ENCODE measurements around the gene ID3.

Gene ID3

GRCh38 chr1:23524163-23524562 is 35.1 kb downstream of the ID3 start:
- no peak for FAIRE-seq
- no peak for DNase-seq (ENCODE audit: insufficient read length, low spot score)
- no peak for TF ChIP-seq CTCF (IDR thresholded peaks at IDR 0.05; ENCODE audit: insufficient read depth, missing control alignments)

GRCh38 chr1:23522244-23522982 is 36.9 kb downstream of the ID3 start:
- TF ChIP-seq CTCF (IDR thresholded peaks at IDR 0.05; ENCODE audit: insufficient read depth, missing control alignments): no peak
- FAIRE-seq: no peak
- no peak for DNase-seq (ENCODE audit: insufficient read length, low spot score)

- DNase-seq (ENCODE audit: insufficient read length, low spot score) (no peak), FAIRE-seq (no peak)
- TF ChIP-seq CTCF (IDR thresholded peaks at IDR 0.05; ENCODE audit: insufficient read depth, missing control alignments): no peak
These were observed 37.7 kb downstream of the ID3 start for GRCh38 chr1:23521588-23521987.

- FAIRE-seq (no peak), DNase-seq (ENCODE audit: insufficient read length, low spot score) (no peak)
- TF ChIP-seq CTCF (IDR thresholded peaks at IDR 0.05; ENCODE audit: insufficient read depth, missing control alignments): no peak
These were observed 41.7 kb downstream of the ID3 start for GRCh38 chr1:23517581-23517980.

GRCh38 chr1:23515905-23516304 is 43.4 kb downstream of the ID3 start:
- TF ChIP-seq CTCF (IDR thresholded peaks at IDR 0.05; ENCODE audit: insufficient read depth, missing control alignments): no peak
- no peak for DNase-seq (ENCODE audit: insufficient read length, low spot score)
- no peak for FAIRE-seq

GRCh38 chr1:23514111-23514679 is 45.1 kb downstream of the ID3 start:
- TF ChIP-seq CTCF (IDR thresholded peaks at IDR 0.05; ENCODE audit: insufficient read depth, missing control alignments): no peak
- DNase-seq (ENCODE audit: insufficient read length, low spot score): no peak
- no peak for FAIRE-seq

GRCh38 chr1:23509896-23510295 is 49.4 kb downstream of the ID3 start:
- FAIRE-seq: no peak
- no peak for TF ChIP-seq CTCF (IDR thresholded peaks at IDR 0.05; ENCODE audit: insufficient read depth, missing control alignments)
- no peak for DNase-seq (ENCODE audit: insufficient read length, low spot score)

Measured in D721Med (cell line).